ENCODE results near the gene FHL2.
A peak's percentile ranks its signal among the peaks of the same experiment; 100 is the strongest.

FHL2 gene

DNA sequence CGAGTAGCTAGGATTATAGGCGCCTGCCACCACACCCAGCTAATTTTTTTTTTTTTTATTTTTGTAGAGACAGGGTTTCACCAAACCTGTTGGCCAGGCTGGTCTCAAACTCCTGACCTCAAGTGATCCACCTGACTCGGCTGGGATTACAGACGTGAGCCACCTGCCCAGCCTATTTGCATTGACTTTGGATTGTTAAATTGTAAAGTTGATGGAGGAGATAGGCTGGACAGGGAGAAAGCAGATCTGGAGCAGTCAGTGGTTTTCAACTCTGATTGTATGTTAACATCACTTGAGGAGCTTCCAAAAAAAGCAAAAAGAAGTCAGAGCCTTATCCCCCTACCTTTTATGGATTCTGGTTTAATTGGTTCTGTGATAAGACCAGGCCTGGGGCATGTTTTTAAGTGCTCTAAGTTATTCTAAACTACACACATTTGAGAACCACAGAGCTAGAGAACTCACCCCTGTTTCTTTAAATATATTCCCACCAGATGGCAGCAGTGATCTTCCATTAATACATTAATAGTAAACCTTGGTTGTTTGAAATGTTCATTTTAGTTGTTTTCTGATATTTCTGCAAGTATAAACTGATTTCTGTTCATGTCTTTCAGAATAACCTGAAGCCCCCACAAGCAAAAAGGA lies 54.0 kb downstream of the FHL2 start:
- Histone ChIP-seq H3K4me3 (replicated peaks; ENCODE audit: low read depth, low read length) (no peak overlapping the region), H3K36me3 (ENCODE audit: control insufficient read depth, insufficient read depth, low read length) (peaks cover 9% of the 10 kb centered on the region), H3K27me3 (replicated peaks; ENCODE audit: control insufficient read depth, insufficient read depth, low read length) (no peaks in the 10 kb centered on the region)
- no peak for DNase-seq (ENCODE audit: extremely low read depth, insufficient read length)
- TF ChIP-seq, protein P1, sequence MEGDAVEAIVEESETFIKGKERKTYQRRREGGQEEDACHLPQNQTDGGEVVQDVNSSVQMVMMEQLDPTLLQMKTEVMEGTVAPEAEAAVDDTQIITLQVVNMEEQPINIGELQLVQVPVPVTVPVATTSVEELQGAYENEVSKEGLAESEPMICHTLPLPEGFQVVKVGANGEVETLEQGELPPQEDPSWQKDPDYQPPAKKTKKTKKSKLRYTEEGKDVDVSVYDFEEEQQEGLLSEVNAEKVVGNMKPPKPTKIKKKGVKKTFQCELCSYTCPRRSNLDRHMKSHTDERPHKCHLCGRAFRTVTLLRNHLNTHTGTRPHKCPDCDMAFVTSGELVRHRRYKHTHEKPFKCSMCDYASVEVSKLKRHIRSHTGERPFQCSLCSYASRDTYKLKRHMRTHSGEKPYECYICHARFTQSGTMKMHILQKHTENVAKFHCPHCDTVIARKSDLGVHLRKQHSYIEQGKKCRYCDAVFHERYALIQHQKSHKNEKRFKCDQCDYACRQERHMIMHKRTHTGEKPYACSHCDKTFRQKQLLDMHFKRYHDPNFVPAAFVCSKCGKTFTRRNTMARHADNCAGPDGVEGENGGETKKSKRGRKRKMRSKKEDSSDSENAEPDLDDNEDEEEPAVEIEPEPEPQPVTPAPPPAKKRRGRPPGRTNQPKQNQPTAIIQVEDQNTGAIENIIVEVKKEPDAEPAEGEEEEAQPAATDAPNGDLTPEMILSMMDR (IDR thresholded peaks at IDR 0.05; ENCODE audit: insufficient read depth, low read length, poor library complexity, severe bottlenecking) = peak; percentile 36

DNA sequence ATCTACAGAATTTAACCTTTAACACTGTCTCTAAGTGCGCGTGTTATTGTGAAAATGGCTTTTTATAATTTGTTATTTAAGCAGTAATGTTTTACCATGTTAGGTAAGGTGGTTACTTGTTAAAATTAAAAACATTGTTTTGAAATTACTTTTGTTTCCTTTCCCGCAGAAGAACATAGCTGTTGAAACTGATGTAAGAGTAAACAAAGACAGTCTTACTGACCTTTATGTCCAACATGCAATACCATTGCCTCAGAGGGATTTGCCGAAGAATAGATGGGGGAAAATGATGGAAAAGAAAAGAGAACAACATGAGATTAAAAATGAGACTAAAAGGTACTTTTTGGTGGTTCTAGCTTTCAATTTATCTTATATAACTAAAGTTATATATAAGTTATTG lies 59.4 kb downstream of the FHL2 start:
- Histone ChIP-seq H3K27me3 (replicated peaks; ENCODE audit: control insufficient read depth, insufficient read depth, low read length) (no peaks in the 10 kb centered on the region), H3K4me3 (replicated peaks; ENCODE audit: low read depth, low read length) (no peak overlapping the region), H3K36me3 (ENCODE audit: control insufficient read depth, insufficient read depth, low read length) (peaks cover 2% of the 10 kb centered on the region)

DNA sequence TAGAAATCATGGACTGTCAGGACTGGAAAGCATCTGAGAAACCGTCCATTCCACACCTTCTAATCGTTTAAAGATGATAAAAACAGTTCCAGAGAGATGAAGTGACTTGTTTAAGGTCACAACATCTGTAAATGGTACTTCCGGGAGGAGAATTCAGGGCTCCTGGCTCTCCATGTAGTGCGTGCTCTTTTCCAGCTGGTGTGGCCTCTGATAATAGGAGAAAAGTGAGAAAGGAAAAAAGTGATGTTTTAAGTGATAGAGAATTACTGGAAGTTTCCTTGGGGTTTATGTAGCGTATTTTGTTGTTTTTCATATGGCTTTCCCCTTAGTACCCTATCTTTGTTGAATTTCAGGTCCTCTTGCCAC lies 60.8 kb downstream of the FHL2 start:
- peaks cover under 1% of the 10 kb centered on the region for H3K36me3 ChIP-seq (ENCODE audit: control insufficient read depth, insufficient read depth, low read length)
- no peak for DNase-seq (ENCODE audit: extremely low read depth, insufficient read length)
- peak overlapping the region; percentile 95 for H3K4me3 ChIP-seq (replicated peaks; ENCODE audit: low read depth, low read length)
- TF ChIP-seq, protein P1 (IDR thresholded peaks at IDR 0.05; ENCODE audit: insufficient read depth, low read length, poor library complexity, severe bottlenecking) = no peak
- no peaks in the 10 kb centered on the region for H3K27me3 ChIP-seq (replicated peaks; ENCODE audit: control insufficient read depth, insufficient read depth, low read length)

More for the DNA sequence above, 59.4 kb downstream of the FHL2 start:
- TF ChIP-seq, protein P1 (IDR thresholded peaks at IDR 0.05; ENCODE audit: insufficient read depth, low read length, poor library complexity, severe bottlenecking) = no peak
- DNase-seq (ENCODE audit: extremely low read depth, insufficient read length) = no peak

DNA sequence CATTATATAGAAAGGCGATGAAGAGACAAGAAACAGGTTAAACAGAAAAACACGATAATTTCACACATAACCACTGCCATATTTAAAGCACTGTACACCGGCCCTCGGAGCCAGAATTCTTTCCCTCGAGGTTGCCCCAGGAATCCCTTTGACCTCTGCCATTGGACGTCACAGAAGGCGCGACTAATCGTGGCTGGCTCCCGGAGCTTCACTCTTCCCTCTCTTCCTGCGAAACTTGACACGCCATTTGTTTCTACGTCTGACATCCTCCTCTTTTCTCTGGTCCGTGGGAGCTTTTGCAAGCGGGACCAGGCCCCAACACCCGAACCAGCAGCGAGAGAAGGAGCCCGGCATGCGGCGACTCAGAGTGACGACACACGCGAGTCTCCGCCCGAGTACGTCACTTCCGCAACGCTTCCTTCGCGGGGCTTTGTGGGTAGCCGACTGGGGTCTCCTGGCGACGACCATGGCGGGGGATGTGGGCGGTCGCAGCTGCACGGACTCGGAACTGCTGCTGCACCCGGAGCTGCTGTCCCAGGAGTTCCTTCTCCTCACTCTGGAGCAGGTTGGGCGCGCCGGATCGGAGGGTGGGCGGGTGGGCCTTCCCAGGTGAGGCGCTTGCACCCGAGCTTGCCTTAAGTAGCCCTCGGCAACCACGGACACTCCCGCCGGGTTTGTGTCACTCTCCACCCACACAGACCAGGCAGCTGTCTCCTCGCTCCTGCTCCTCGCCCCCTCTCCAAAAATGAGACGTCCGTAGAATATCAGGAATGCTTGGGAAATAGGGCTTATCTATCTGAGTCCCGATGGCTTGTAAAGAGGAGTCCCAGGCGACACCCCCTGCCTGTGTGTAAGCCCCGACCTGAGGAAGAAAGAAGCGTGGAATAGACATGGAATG lies 61.5 kb downstream of the FHL2 start, which contains the start of gene C2orf49:
TSS of gene C2orf49 (plus strand) at position 419 of the 898 bp plus-strand sequence. CDS start at position 467, 48 bp downstream.
- Histone ChIP-seq H3K4me3 (replicated peaks; ENCODE audit: low read depth, low read length) (peak within 1 kb of the TSS; percentile 95), H3K36me3 (ENCODE audit: control insufficient read depth, insufficient read depth, low read length) (no peaks in the 10 kb centered on the region; the same call in none of the 2 replicates), H3K27me3 (replicated peaks; ENCODE audit: control insufficient read depth, insufficient read depth, low read length) (no peaks in the 10 kb centered on the region)
- DNase-seq (ENCODE audit: extremely low read depth, insufficient read length) = peak; percentile 89
- TF ChIP-seq, protein P1 (IDR thresholded peaks at IDR 0.05; ENCODE audit: insufficient read depth, low read length, poor library complexity, severe bottlenecking) = no peak

DNA sequence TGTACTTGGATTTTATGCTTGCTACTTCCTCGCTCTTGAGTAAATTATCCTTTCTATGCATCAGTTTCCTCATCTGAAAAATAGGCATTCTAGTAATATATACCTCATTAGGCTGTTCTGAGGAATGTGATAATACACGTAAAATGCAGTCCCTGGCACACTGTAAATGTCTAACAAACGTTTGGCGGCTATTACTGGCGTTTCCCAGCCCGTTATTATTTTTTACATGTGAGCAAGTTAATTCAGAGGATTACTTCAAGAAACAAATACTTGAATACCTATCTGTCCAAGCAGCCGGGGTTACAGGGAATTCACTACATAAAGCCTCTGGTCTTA lies 62.1 kb downstream of the FHL2 start:
- Histone ChIP-seq H3K36me3 (ENCODE audit: control insufficient read depth, insufficient read depth, low read length) (no peaks in the 10 kb centered on the region; the same call in none of the 2 replicates), H3K4me3 (replicated peaks; ENCODE audit: low read depth, low read length) (peak overlapping the region; percentile 95), H3K27me3 (replicated peaks; ENCODE audit: control insufficient read depth, insufficient read depth, low read length) (no peaks in the 10 kb centered on the region)
- TF ChIP-seq, protein P1 (IDR thresholded peaks at IDR 0.05; ENCODE audit: insufficient read depth, low read length, poor library complexity, severe bottlenecking) = no peak
- no peak for DNase-seq (ENCODE audit: extremely low read depth, insufficient read length)
